Colonic mucosa (tissue), 4 donors: ENCODE results near the gene LGALS16. TPM values are rescaled to one million over a fixed set of nuclear protein-coding genes. Genes with fewer than 3 reads are reported as not detected.

Experiments used
- DNase-seq: peaks from one replicate; pipeline ENCODE4 v3.0.0-alpha.2; 2020
- H3K27ac ChIP-seq: fragments of 200-600 bp; one replicate; pipeline ENCODE4 v1.8.0; 2021
- H3K27me3 ChIP-seq: fragments of 200-600 bp; one replicate; pipeline ENCODE4 v1.8.0; 2021
- H3K36me3 ChIP-seq: fragments of 200-600 bp; one replicate; pipeline ENCODE4 v1.8.0; 2021
- H3K4me1 ChIP-seq: fragments of 200-600 bp; one replicate; pipeline ENCODE4 v1.8.0; 2021; ENCODE audit warnings: mild to moderate bottlenecking
- H3K4me3 ChIP-seq: fragments of 200-600 bp; one replicate; pipeline ENCODE4 v1.8.0; 2021
- H3K9ac ChIP-seq, 2 donors: one replicate each; pipeline ENCODE4 v1.7.0; 2013; ENCODE audit warnings: control low read depth in 2 of 2, low read depth in 2 of 2, low read length in 2 of 2
- H3K9me3 ChIP-seq: fragments of 200-600 bp; one replicate; pipeline ENCODE4 v1.8.0; 2021
- CTCF ChIP-seq: fragments of 200-600 bp; IDR thresholded peaks from one replicate; pipeline ENCODE4 v1.8.0; 2022; ENCODE audit warnings: antibody characterized with exemption, mild to moderate bottlenecking
- intact Hi-C: fragments of 100-400 bp; cut with DNase I; formaldehyde crosslinking; loops from one replicate; pipeline ENCODE4 v1.14.1; 2022
- total RNA-seq, 2 donors: library from RNA; stranded (reverse); fragmentation: NEBNext Ultra II Directional in 1 of 2; extraction: Animal tissue kit (Norgen Biotek cat#: 25700) in 1 of 2; gene quantifications; one replicate each; pipeline ENCODE4 v1.2.1, GENCODE V29; 2021
- donor health status: healthy.
- donor health status: DM: no; HTN: no; CAD: no.
- donor health status: DM: no; HTN: no; CAD: no.

LGALS16 gene
- total RNA-seq, 2 donors from 2014 or later = not detected

GRCh38 chr19:39708594-39708993, 52.9 kb downstream of the LGALS16 start:
- intact Hi-C loops = no loop called here

GRCh38 chr19:39709026-39709872, 53.5 kb downstream of the LGALS16 start:
- H3K4me1 ChIP-seq = no peaks in the 10 kb centered on the region
- H3K9me3 ChIP-seq = no peaks in the 10 kb centered on the region
- no peaks in the 10 kb centered on the region for H3K27me3 ChIP-seq
- no peak overlapping the region for H3K27ac ChIP-seq
- TF ChIP-seq CTCF = no peak
- DNase-seq = no peak
- no peak overlapping the region for H3K4me3 ChIP-seq
- intact Hi-C loops = no loop called here
- no peaks in the 10 kb centered on the region for H3K36me3 ChIP-seq
- no peak overlapping the region for H3K9ac ChIP-seq

More at GRCh38 chr19:39708594-39708993, 52.9 kb downstream of the LGALS16 start:
- no peak overlapping the region for H3K27ac ChIP-seq
- H3K4me3 ChIP-seq = no peak overlapping the region
- DNase-seq = no peak
- no peaks in the 10 kb centered on the region for H3K4me1 ChIP-seq
- H3K9me3 ChIP-seq = no peaks in the 10 kb centered on the region
- no peak overlapping the region for H3K9ac ChIP-seq
- no peak for TF ChIP-seq CTCF
- no peaks in the 10 kb centered on the region for H3K27me3 ChIP-seq
- no peaks in the 10 kb centered on the region for H3K36me3 ChIP-seq

Other genes with a start within 250 kb of the LGALS16 start
- gene ZFP36, start 249.1 kb upstream of the LGALS16 start, total RNA-seq = 100 to 1,000 TPM; 120 to 121 TPM
- gene PLEKHG2, start 243.2 kb upstream of the LGALS16 start, total RNA-seq = 10 to 100 TPM in 1 of 2 donors, 1 to 10 TPM in 1; 8.0 to 10.4 TPM
- 1,000 to 10,000 TPM; 1,698 to 1,720 TPM for gene RPS16, start 220.0 kb upstream of the LGALS16 start, total RNA-seq
- 100 to 1,000 TPM in 1 of 2 donors, 10 to 100 TPM in 1; 76.6 to 123 TPM for gene SUPT5H, start 210.3 kb upstream of the LGALS16 start, total RNA-seq
- gene TIMM50, start 175.1 kb upstream of the LGALS16 start, total RNA-seq = 10 to 100 TPM; 45.7 to 83.9 TPM
- gene DLL3, start 157.0 kb upstream of the LGALS16 start, total RNA-seq = not detected
- gene SELENOV, start 140.8 kb upstream of the LGALS16 start, total RNA-seq = not detected
- under 1 TPM; 0.22 to 0.56 TPM for gene EID2B, start 123.1 kb upstream of the LGALS16 start, total RNA-seq
- 10 to 100 TPM; 11.4 to 11.9 TPM for gene EID2, start 115.8 kb upstream of the LGALS16 start, total RNA-seq
- not detected for gene LGALS13, start 53.4 kb upstream of the LGALS16 start, total RNA-seq
- not detected for gene LGALS14, start 48.6 kb downstream of the LGALS16 start, total RNA-seq
- gene CLC, start 82.1 kb downstream of the LGALS16 start, total RNA-seq = under 1 TPM in 1 of 2 donors, not detected in 1; 0.56 TPM
- not detected for gene LEUTX, start 122.9 kb downstream of the LGALS16 start, total RNA-seq
- 10 to 100 TPM; 11.8 to 12.7 TPM for gene DYRK1B, start 178.2 kb downstream of the LGALS16 start, total RNA-seq
- 100 to 1,000 TPM; 155 to 297 TPM for gene FBL, start 190.5 kb downstream of the LGALS16 start, total RNA-seq